ENCODE measurements around the gene TRMT2B.

- TF ChIP-seq, protein P1, sequence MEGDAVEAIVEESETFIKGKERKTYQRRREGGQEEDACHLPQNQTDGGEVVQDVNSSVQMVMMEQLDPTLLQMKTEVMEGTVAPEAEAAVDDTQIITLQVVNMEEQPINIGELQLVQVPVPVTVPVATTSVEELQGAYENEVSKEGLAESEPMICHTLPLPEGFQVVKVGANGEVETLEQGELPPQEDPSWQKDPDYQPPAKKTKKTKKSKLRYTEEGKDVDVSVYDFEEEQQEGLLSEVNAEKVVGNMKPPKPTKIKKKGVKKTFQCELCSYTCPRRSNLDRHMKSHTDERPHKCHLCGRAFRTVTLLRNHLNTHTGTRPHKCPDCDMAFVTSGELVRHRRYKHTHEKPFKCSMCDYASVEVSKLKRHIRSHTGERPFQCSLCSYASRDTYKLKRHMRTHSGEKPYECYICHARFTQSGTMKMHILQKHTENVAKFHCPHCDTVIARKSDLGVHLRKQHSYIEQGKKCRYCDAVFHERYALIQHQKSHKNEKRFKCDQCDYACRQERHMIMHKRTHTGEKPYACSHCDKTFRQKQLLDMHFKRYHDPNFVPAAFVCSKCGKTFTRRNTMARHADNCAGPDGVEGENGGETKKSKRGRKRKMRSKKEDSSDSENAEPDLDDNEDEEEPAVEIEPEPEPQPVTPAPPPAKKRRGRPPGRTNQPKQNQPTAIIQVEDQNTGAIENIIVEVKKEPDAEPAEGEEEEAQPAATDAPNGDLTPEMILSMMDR (IDR thresholded peaks at IDR 0.05) = no peak
- TF ChIP-seq POLR2A (IDR thresholded peaks at IDR 0.05) = no peak
Observed at GRCh38 chrX:101081231-101081630, 29.3 kb upstream of the TRMT2B start.
